GM13977 (cell line): ENCODE measurements around the gene KIAA0825.

Source experiments
- DNase-seq: peaks from one replicate; pipeline ENCODE4 v3.0.0; 2012; ENCODE audit warnings: low spot score
- in situ Hi-C: fragments of 300-500 bp; cut with MboI; formaldehyde crosslinking; loops from one replicate; pipeline ENCODE4 v1.12.0; 2022; ENCODE audit warnings: low sequenced_read_pairs, low pct_unique_long_range_greater_than_20kb, mixed read lengths, inconsistent platforms; ENCODE audit not compliant: unreplicated experiment
- TF ChIP-seq, protein P1 (sequence below): IDR thresholded peaks from 2 replicates; pipeline ENCODE4 v1.5.1; 2012; ENCODE audit warnings: mild to moderate bottlenecking, control low read depth; ENCODE audit not compliant: insufficient read depth; ENCODE audit errors: extremely low read depth, missing control alignments

KIAA0825 gene

DNA sequence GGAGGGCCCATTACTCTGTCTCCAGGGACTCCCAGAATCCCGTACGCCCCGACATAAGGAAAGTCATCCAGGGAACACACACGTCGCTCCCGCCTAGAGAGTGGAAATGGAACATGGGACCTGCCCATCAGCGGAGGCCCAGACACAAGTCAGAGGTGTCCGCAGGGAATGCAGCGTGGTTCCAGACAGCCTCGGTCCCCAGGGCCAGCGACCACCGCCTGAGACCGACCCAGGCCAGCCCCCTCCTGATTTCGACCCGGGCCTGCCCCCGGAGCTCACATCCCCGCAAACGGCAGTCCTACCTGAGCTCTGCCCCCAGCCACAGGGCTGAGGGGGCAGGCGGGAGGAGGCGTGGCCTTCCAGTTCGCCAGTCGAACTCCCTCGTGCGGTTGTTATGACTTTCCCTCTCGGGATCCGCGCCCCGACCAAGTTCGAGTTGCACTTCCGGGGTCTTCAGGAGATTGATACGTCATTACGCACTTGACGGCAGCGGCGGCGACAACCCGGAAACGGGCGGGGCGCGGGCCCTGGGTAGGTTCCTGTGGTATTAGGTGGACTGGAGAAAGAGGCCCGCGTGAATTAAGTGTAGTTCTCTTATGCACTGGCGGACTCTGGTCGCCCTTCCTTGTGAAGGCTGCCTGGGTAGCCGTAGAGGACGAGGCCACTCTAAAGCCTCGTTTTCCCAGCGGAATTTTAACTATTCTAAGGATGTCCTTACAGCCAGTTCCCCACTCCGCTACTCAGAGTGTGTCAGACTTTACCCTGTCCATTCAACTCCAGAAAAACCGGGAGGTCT, 507.0 kb downstream of the KIAA0825 start:
- TF ChIP-seq, protein P1, sequence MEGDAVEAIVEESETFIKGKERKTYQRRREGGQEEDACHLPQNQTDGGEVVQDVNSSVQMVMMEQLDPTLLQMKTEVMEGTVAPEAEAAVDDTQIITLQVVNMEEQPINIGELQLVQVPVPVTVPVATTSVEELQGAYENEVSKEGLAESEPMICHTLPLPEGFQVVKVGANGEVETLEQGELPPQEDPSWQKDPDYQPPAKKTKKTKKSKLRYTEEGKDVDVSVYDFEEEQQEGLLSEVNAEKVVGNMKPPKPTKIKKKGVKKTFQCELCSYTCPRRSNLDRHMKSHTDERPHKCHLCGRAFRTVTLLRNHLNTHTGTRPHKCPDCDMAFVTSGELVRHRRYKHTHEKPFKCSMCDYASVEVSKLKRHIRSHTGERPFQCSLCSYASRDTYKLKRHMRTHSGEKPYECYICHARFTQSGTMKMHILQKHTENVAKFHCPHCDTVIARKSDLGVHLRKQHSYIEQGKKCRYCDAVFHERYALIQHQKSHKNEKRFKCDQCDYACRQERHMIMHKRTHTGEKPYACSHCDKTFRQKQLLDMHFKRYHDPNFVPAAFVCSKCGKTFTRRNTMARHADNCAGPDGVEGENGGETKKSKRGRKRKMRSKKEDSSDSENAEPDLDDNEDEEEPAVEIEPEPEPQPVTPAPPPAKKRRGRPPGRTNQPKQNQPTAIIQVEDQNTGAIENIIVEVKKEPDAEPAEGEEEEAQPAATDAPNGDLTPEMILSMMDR: no peak
- in situ Hi-C loops: no loop called here
- peak; percentile 87 for DNase-seq

DNA sequence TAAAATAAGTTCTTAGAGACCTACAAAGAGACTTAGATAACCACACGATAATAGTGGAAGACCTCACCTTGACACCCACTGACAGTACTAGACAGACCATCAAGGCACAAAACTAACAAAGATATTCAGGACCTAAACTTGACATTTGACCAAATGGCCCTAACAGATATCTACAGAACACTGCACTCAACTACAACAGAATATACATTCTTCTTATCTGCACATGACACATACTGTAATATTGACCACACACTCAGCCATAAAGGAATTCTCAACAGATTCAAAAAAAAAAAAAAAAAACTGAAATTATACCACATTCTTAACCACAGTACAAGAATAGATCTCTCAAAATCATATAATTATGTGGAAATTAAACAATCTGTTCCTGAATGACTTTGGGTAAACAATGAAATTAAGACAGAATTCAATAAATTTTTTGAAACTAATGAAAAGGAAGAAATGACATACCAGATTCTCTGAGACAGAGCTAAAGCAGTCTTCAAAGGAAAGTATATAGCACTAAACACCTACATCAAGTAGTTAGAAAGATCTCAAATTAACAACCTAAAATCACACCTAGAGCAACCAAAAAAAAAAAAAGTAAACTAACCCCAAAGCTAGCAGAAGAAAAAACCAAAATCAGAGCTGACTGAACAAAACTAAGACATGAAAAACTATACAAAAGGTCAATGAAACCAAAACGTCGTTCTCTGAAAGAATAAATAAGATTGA, 514.7 kb downstream of the KIAA0825 start:
- in situ Hi-C loops: no loop called here
- TF ChIP-seq, protein P1: no peak
- DNase-seq: no peak
